A549 (cell line): ENCODE measurements around the gene ACTR5. TPM values are rescaled to one million over a fixed set of nuclear protein-coding genes. Genes with fewer than 3 reads are reported as not detected.

Source experiments
- ATAC-seq, 2 experiments: fragments of 200-7000 bp in 1 of 2; fragments of >200 bp in 1 of 2; cut with Nextera tagmentation in 1 of 2; cut with Tn5 transposase in 1 of 2; 3 replicates each; pipeline versions ENCODE4 v1.8.0 to v1.9.1; 2018 to 2020; ENCODE audit warnings: mild to moderate bottlenecking in 1 of 2, moderate library complexity in 1 of 2
- CTCF ChIA-PET: fragments of 300-600 bp; sonication (Branson Sonifier 250); formaldehyde crosslinking; extraction: SDS; loops from one replicate; lab custom pipeline; 2021; ENCODE audit warnings: antibody characterized with exemption, inconsistent platforms; lab: Yijun Ruan, JAX
- POLR2A ChIA-PET: fragments of 350-600 bp; formaldehyde crosslinking; extraction: SDS; loops from one replicate; lab custom pipeline; 2021; ENCODE audit warnings: antibody characterized with exemption, inconsistent platforms; lab: Yijun Ruan, JAX
- DNase-seq, 2 experiments: peaks; one replicate each; pipeline versions ENCODE4 v3.0.0 to v3.0.0-alpha.2; 2011 to 2016; ENCODE audit warnings: low read depth in 1 of 2, low spot score in 1 of 2
- FAIRE-seq: peaks from 2 replicates; lab custom pipeline; 2011; peaks lifted over from hg19 to GRCh38; lab: Jason Lieb, UNC
- H3K27ac ChIP-seq, 2 experiments: fragments of >200 bp; sonication (Bioruptor Twin); formaldehyde crosslinking; 3 replicates each; pipeline ENCODE4 v1.5.1; 2016 to 2017
- H3K4me1 ChIP-seq: fragments of >200 bp; sonication (Bioruptor Twin); formaldehyde crosslinking; 3 replicates; pipeline ENCODE4 v1.6.1; 2016
- H3K4me2 ChIP-seq: fragments of >200 bp; sonication (Bioruptor Twin); formaldehyde crosslinking; 3 replicates; pipeline ENCODE4 v1.6.1; 2016
- H3K4me3 ChIP-seq: fragments of >200 bp; sonication (Bioruptor Twin); formaldehyde crosslinking; 3 replicates; pipeline ENCODE4 v1.5.1; 2016
- H3K9me3 ChIP-seq: fragments of >200 bp; sonication (Bioruptor Twin); formaldehyde crosslinking; 3 replicates; pipeline ENCODE4 v1.6.1; 2016
- CEBPB ChIP-seq, 2 experiments: fragments of >200 bp in 1 of 2; sonication (Bioruptor Twin) in 1 of 2; formaldehyde crosslinking in 1 of 2; IDR thresholded peaks; 2 replicates each; pipeline ENCODE4 v1.6.1; 2012 to 2016
- CHD2 ChIP-seq: fragments of 150-350 bp; IDR thresholded peaks from 2 replicates; pipeline ENCODE4 v1.6.1; 2014; ENCODE audit warnings: low read length; ENCODE audit not compliant: partially characterized antibody
- CHD4 ChIP-seq: fragments of 200-600 bp; sonication (generic); IDR thresholded peaks from 2 replicates; pipeline ENCODE4 v1.6.1; 2016; ENCODE audit warnings: antibody characterized with exemption, mild to moderate bottlenecking, borderline replicate concordance
- EHF ChIP-seq: fragments of 250-450 bp; sonication (Bioruptor Pico); IDR thresholded peaks from 2 replicates; pipeline ENCODE4 v1.5.0; 2020; ENCODE audit warnings: mild to moderate bottlenecking
- ESRRA ChIP-seq: fragments of 150-350 bp; IDR thresholded peaks from 2 replicates; pipeline ENCODE4 v1.6.1; 2014; ENCODE audit warnings: mild to moderate bottlenecking, low read length, borderline replicate concordance
- FOSL2 ChIP-seq, 2 experiments: fragments of 450-650 bp in 1 of 2; fragments of >200 bp in 1 of 2; sonication (Bioruptor Twin) in 1 of 2; formaldehyde crosslinking; IDR thresholded peaks; 2 replicates each; pipeline versions ENCODE4 v1.5.0 to v1.6.1; 2016 to 2020; ENCODE audit warnings: mild to moderate bottlenecking in 1 of 2, moderate library complexity in 1 of 2
- GATA3 ChIP-seq: IDR thresholded peaks from 2 replicates; pipeline ENCODE4 v1.6.1; 2012; ENCODE audit warnings: borderline replicate concordance
- HDAC2 ChIP-seq: fragments of 200-600 bp; sonication (generic); IDR thresholded peaks from 2 replicates; pipeline ENCODE4 v1.6.1; 2016
- HOXB13 ChIP-seq: fragments of 250-450 bp; sonication (Bioruptor Pico); IDR thresholded peaks from 2 replicates; pipeline ENCODE4 v1.5.0; 2020; ENCODE audit warnings: low read depth, mild to moderate bottlenecking, moderate library complexity
- JUN ChIP-seq, 2 experiments: fragments of >200 bp; sonication (Bioruptor Twin); formaldehyde crosslinking; IDR thresholded peaks; 2 replicates in 1 of 2; 3 replicates in 1 of 2; pipeline ENCODE4 v1.6.1; 2016 to 2017
- JUNB ChIP-seq: fragments of >200 bp; sonication (Bioruptor Twin); formaldehyde crosslinking; IDR thresholded peaks from 2 replicates; pipeline ENCODE4 v1.6.1; 2016
- KDM1A ChIP-seq: fragments of 200-600 bp; sonication (generic); IDR thresholded peaks from 2 replicates; pipeline ENCODE4 v1.6.1; 2016; ENCODE audit warnings: low read depth, mild to moderate bottlenecking
- MAZ ChIP-seq: fragments of 150-350 bp; IDR thresholded peaks from 2 replicates; pipeline ENCODE4 v1.6.1; 2014; ENCODE audit warnings: antibody characterized with exemption, low read depth, low read length, borderline replicate concordance
- NR3C1 ChIP-seq: fragments of >200 bp; sonication (Bioruptor Twin); formaldehyde crosslinking; IDR thresholded peaks from 3 replicates; pipeline ENCODE4 v1.6.1; 2017
- PHF8 ChIP-seq: fragments of 200-600 bp; sonication (generic); IDR thresholded peaks from 2 replicates; pipeline ENCODE4 v1.6.1; 2016; ENCODE audit warnings: low read depth, mild to moderate bottlenecking, antibody characterized with exemption, moderate library complexity, borderline replicate concordance
- POLR2AphosphoS2 ChIP-seq: conservative IDR thresholded peaks from 2 replicates; pipeline ENCODE4 v1.6.1; 2012; ENCODE audit warnings: low read length, improper control_type of control experiment, inconsistent platforms
- RNF2 ChIP-seq: fragments of 200-600 bp; sonication (generic); IDR thresholded peaks from 2 replicates; pipeline ENCODE4 v1.6.1; 2016; ENCODE audit warnings: low read depth, mild to moderate bottlenecking, antibody characterized with exemption, moderate library complexity, borderline replicate concordance
- TFCP2L1 ChIP-seq: fragments of 250-450 bp; sonication (Bioruptor Pico); IDR thresholded peaks from 2 replicates; pipeline ENCODE4 v1.5.0; 2021; ENCODE audit warnings: mild to moderate bottlenecking
- TP53 ChIP-seq: fragments of 250-450 bp; sonication (Bioruptor Pico); IDR thresholded peaks from 2 replicates; pipeline ENCODE4 v1.5.0; 2021; ENCODE audit warnings: mild to moderate bottlenecking, moderate library complexity
- ZC3H11A ChIP-seq: fragments of 450-650 bp; IDR thresholded peaks from 2 replicates; pipeline ENCODE4 v1.6.1; 2014; ENCODE audit warnings: antibody characterized with exemption, mild to moderate bottlenecking
- ZNF302 ChIP-seq: fragments of 250-450 bp; sonication (Bioruptor Pico); IDR thresholded peaks from 2 replicates; pipeline ENCODE4 v1.9.0; 2021; ENCODE audit warnings: inconsistent platforms, mild to moderate bottlenecking, moderate library complexity
- ZSCAN20 ChIP-seq: fragments of 250-450 bp; sonication (Bioruptor Pico); IDR thresholded peaks from 2 replicates; pipeline ENCODE4 v1.8.0; 2022; ENCODE audit warnings: mild to moderate bottlenecking, moderate library complexity
- WGBS: methylation state at CpG from one replicate; pipeline ENCODE4 v1.1.6; 2017; ENCODE audit errors: missing lambda C conversion rate; 5-methylcytosine and 5-hydroxymethylcytosine counted together
- polyA plus RNA-seq, 4 experiments: library from polyadenylated mRNA; depleted of rRNA in 3 of 4; stranded (reverse); fragments of >200 nt; fragmentation: RNase III in 1 of 4; extraction: RNeasy Plus Mini Kit Qiagen cat#74134 plus additional on column Dnase treatment in 1 of 4; gene quantifications; 2 replicates in 3 of 4; 3 replicates in 1 of 4; pipeline ENCODE4 v1.2.3, GENCODE V29; 2011 to 2017
- TF ChIP-seq, protein P1 (sequence below): fragments of 250-450 bp; sonication (Bioruptor Pico); IDR thresholded peaks from 2 replicates; pipeline ENCODE4 v1.5.0; 2020; ENCODE audit warnings: low read depth, mild to moderate bottlenecking, moderate library complexity
- TF ChIP-seq, protein P2 (sequence below): fragments of 200-600 bp; sonication (generic); IDR thresholded peaks from 2 replicates; pipeline ENCODE4 v1.6.1; 2016; ENCODE audit warnings: antibody characterized with exemption, mild to moderate bottlenecking, moderate library complexity
- TF ChIP-seq, protein P3 (sequence below): IDR thresholded peaks from 2 replicates; pipeline ENCODE4 v1.6.1; 2012
- TF ChIP-seq, protein P4 (sequence below): fragments of >200 bp; sonication (Bioruptor Twin); formaldehyde crosslinking; IDR thresholded peaks from 3 replicates; pipeline ENCODE4 v1.6.1; 2016
- TF ChIP-seq, protein P5 (sequence below): fragments of >200 bp; sonication (Bioruptor Twin); formaldehyde crosslinking; IDR thresholded peaks from 2 replicates; pipeline ENCODE4 v1.6.1; 2016
- TF ChIP-seq, protein P6 (sequence below): IDR thresholded peaks from 2 replicates; pipeline ENCODE4 v1.6.1; 2012; ENCODE audit warnings: low read depth, borderline replicate concordance

The ACTR5 gene
- polyA plus RNA-seq, 2 of the 4 experiments (the other 2 are of a cell fraction) = 9.3 to 11.9 TPM

DNA sequence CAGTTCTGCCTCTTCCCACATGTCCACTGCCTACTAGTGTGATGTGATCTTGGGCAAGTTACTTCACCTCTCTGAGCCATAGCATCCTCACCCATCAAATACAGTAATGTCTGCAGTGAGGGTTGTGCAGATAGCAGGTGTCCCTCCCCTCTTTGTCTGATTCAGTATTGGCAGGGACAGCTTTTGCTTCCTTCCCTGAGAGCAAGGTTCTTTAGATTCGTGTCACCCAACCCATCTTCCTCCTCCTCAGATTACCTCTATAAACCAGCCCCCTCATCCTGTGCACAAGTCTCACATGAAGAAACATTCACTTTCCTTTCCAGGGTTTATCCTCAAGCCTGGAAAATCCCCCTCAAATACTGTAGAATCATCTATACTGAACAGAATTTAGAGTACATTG lies 15.4 kb downstream of the ACTR5 start (continued):
- TF ChIP-seq, protein P1, sequence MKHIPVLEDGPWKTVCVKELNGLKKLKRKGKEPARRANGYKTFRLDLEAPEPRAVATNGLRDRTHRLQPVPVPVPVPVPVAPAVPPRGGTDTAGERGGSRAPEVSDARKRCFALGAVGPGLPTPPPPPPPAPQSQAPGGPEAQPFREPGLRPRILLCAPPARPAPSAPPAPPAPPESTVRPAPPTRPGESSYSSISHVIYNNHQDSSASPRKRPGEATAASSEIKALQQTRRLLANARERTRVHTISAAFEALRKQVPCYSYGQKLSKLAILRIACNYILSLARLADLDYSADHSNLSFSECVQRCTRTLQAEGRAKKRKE = no peak

DNA sequence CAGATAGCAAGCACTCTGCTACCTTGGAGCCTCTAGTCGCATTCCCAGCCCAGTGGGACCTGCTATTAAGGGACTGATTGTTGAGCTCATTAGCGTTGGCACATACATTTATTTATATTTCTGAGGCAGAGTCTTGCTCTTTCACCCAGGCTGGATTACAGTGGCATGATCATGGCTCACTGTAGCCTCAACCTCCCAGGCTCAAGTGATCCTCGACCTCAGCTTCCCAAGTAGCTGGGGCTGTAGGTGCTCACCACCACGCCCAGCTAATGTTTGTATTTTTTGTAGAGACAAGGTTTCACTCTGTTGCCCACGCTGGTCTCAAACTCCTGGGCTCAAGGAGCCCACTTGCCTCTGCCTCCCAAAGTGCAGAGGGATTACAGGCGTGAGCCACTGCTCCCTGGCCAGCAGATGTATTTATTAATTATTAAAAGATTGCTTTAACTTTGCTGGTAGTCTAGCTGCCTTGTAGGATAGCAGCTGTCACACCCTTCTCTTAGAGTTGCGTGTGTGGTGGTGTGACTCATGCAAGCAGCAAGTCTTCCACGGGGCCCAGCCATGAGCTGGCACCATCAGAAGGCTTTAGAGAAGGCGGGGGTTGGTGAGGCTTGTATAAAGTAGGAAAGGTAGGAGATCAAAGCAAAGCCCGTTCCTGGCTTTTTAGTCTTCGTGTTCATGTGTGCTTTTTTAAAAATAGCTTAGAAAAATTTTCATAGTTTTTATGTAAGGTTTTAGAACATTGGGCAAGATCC lies 16.5 kb downstream of the ACTR5 start:
- CTCF ChIA-PET = interaction anchor here (1.4 to 13.5 kb wide), 4 partner anchors 14 to 116 kb away, joined by 4 to 102 read pairs (median 30); partner anchors contain the start of gene ACTR5
- peak overlapping the region; percentile 79 to 84 for H3K27ac ChIP-seq
- DNase-seq (peak; percentile 86), FAIRE-seq (no peak), ATAC-seq (peak; percentile 99)
- H3K4me2 ChIP-seq = peak overlapping the region; percentile 78
- peaks cover 29% of the 10 kb centered on the region for H3K4me1 ChIP-seq
- H3K9me3 ChIP-seq = no peaks in the 10 kb centered on the region
- 8% methylated on average over 10 of the region's 11 CpGs for WGBS
- H3K4me3 ChIP-seq = 0 out of 3 replicates have a peak overlapping the region, but pooled peaks have one; percentile 11
- POLR2A ChIA-PET = no interaction called here
- TF ChIP-seq PHF8 = no peak
- TF ChIP-seq FOSL2 (IDR thresholded peaks at IDR 0.05) = no peak
- peak; percentile 84 for TF ChIP-seq FOSL2 (CRISPR knock-in tag; IDR thresholded peaks at IDR 0.05)
- no peak for TF ChIP-seq HOXB13 (CRISPR knock-in tag)
- TF ChIP-seq ZNF302 = no peak
- TF ChIP-seq ZSCAN20 = no peak
- no peak for TF ChIP-seq RNF2
- TF ChIP-seq, protein P2, sequence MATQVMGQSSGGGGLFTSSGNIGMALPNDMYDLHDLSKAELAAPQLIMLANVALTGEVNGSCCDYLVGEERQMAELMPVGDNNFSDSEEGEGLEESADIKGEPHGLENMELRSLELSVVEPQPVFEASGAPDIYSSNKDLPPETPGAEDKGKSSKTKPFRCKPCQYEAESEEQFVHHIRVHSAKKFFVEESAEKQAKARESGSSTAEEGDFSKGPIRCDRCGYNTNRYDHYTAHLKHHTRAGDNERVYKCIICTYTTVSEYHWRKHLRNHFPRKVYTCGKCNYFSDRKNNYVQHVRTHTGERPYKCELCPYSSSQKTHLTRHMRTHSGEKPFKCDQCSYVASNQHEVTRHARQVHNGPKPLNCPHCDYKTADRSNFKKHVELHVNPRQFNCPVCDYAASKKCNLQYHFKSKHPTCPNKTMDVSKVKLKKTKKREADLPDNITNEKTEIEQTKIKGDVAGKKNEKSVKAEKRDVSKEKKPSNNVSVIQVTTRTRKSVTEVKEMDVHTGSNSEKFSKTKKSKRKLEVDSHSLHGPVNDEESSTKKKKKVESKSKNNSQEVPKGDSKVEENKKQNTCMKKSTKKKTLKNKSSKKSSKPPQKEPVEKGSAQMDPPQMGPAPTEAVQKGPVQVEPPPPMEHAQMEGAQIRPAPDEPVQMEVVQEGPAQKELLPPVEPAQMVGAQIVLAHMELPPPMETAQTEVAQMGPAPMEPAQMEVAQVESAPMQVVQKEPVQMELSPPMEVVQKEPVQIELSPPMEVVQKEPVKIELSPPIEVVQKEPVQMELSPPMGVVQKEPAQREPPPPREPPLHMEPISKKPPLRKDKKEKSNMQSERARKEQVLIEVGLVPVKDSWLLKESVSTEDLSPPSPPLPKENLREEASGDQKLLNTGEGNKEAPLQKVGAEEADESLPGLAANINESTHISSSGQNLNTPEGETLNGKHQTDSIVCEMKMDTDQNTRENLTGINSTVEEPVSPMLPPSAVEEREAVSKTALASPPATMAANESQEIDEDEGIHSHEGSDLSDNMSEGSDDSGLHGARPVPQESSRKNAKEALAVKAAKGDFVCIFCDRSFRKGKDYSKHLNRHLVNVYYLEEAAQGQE = no peak
- no peak for TF ChIP-seq KDM1A
- no peak for TF ChIP-seq NR3C1
- TF ChIP-seq, protein P1 = no peak
- no peak for TF ChIP-seq TP53
- TF ChIP-seq, protein P3, sequence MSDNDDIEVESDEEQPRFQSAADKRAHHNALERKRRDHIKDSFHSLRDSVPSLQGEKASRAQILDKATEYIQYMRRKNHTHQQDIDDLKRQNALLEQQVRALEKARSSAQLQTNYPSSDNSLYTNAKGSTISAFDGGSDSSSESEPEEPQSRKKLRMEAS = peak; percentile 80
- TF ChIP-seq ESRRA = no peak
- TF ChIP-seq, protein P4, sequence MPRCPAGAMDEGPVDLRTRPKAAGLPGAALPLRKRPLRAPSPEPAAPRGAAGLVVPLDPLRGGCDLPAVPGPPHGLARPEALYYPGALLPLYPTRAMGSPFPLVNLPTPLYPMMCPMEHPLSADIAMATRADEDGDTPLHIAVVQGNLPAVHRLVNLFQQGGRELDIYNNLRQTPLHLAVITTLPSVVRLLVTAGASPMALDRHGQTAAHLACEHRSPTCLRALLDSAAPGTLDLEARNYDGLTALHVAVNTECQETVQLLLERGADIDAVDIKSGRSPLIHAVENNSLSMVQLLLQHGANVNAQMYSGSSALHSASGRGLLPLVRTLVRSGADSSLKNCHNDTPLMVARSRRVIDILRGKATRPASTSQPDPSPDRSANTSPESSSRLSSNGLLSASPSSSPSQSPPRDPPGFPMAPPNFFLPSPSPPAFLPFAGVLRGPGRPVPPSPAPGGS = no peak
- no peak for TF ChIP-seq ZC3H11A
- 0 out of 5 replicates have a peak, but pooled peaks have one; percentile 34 to 38 for TF ChIP-seq JUN (IDR thresholded peaks at IDR 0.05)
- TF ChIP-seq CEBPB (IDR thresholded peaks at IDR 0.05) = 0 out of 4 replicates have a peak, but pooled peaks of 1 of the 2 experiments have one; percentile 9
- TF ChIP-seq, protein P5, sequence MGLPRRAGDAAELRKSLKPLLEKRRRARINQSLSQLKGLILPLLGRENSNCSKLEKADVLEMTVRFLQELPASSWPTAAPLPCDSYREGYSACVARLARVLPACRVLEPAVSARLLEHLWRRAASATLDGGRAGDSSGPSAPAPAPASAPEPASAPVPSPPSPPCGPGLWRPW = no peak
- TF ChIP-seq HDAC2 = no peak
- TF ChIP-seq GATA3 = peak; percentile 16; the same call in 1 of the 2 replicates
- TF ChIP-seq, protein P6, sequence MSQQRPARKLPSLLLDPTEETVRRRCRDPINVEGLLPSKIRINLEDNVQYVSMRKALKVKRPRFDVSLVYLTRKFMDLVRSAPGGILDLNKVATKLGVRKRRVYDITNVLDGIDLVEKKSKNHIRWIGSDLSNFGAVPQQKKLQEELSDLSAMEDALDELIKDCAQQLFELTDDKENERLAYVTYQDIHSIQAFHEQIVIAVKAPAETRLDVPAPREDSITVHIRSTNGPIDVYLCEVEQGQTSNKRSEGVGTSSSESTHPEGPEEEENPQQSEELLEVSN = no peak
- TF ChIP-seq POLR2AphosphoS2 = no peak
- TF ChIP-seq EHF (CRISPR knock-in tag) = no peak
- TF ChIP-seq TFCP2L1 = no peak
- TF ChIP-seq JUNB = no peak
- TF ChIP-seq CHD4 = no peak
- no peak for TF ChIP-seq MAZ
- TF ChIP-seq CHD2 = no peak
